NB4 (cell line): Measurements from ENCODE around the gene TRPM6.
A peak's percentile ranks its signal among the peaks of the same experiment; 100 is the strongest.

Experiments
- DNase-seq: peaks from one replicate; pipeline ENCODE4 v3.0.0; 2010; ENCODE audit warnings: low read depth
- H3K4me3 ChIP-seq: one replicate; pipeline ENCODE4 v1.5.1; 2011; ENCODE audit warnings: mild to moderate bottlenecking, low read depth, low read length, moderate library complexity
- CTCF ChIP-seq: IDR thresholded peaks from one replicate; pipeline ENCODE4 v1.5.1; 2012; ENCODE audit warnings: low read depth, low read length
- MAX ChIP-seq: IDR thresholded peaks from 2 replicates; pipeline ENCODE4 v1.6.1; 2011; ENCODE audit warnings: low read depth, low read length
- MYC ChIP-seq: IDR thresholded peaks from 2 replicates; pipeline ENCODE4 v1.6.1; 2011; ENCODE audit warnings: low read depth, low read length
- POLR2A ChIP-seq: IDR thresholded peaks from 2 replicates; pipeline ENCODE4 v1.6.1; 2011; ENCODE audit warnings: mild to moderate bottlenecking; ENCODE audit not compliant: insufficient read length; ENCODE audit errors: extremely low read depth

Gene TRPM6

DNA sequence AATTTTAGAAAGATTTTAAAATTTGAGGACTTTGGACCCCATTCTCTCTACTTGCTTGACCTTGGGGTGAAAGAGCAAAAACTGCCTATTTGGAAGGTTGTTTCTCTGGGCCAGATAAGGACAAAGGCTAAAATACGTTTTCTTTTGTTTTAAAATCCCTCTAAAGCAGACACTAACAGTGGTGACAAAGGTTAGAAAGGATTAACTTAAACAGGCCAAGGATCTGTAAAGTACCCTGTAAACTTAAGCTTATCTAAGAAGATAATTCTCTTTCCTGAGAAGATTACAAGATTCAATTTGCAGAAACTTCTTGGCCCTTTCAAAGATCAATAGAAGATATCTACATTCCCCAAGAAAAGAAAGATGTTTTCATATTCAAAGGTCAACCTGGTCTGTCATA, 12.1 kb downstream of the TRPM6 start:
- no peak for TF ChIP-seq MYC
- TF ChIP-seq POLR2A, result no peak
- no peak for TF ChIP-seq MAX
- no peak for TF ChIP-seq CTCF
- DNase-seq, result no peak
- no peak overlapping the region for H3K4me3 ChIP-seq

DNA sequence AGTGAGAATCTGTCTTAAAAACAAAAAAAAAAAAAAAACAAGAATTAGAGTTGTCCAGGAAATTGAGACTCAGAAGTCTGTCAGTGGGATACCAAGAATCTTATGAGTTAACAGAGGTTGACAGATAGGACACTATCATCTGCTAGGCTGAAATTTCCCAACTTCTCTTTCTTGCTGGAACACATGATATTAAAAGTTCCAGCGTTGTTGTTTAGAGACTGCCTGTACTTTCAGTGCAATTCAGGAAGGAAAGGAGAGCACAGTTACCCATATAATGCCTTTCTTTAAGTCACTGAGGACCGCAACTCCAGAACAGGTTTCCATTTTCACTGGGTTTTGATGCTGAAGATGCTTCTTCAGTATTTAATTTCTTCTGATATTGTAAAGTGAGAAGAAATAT, 13.5 kb downstream of the TRPM6 start:
- DNase-seq, result no peak
- TF ChIP-seq POLR2A, result no peak
- no peak for TF ChIP-seq CTCF
- no peak for TF ChIP-seq MYC
- TF ChIP-seq MAX, result no peak
- H3K4me3 ChIP-seq, result no peak overlapping the region

- DNase-seq, result no peak
- no peak for TF ChIP-seq CTCF
- no peak for TF ChIP-seq MAX
- TF ChIP-seq MYC, result no peak
- no peak for TF ChIP-seq POLR2A
- H3K4me3 ChIP-seq, result no peak overlapping the region
Observed at GRCh38 chr9:74872619-74873233, 15.0 kb downstream of the TRPM6 start.

- TF ChIP-seq POLR2A (no peak), CTCF (no peak), MAX (no peak), MYC (no peak)
- DNase-seq, result no peak
- H3K4me3 ChIP-seq, result no peak overlapping the region
Observed at GRCh38 chr9:74867483-74867882, 20.2 kb downstream of the TRPM6 start.

GRCh38 chr9:74865177-74865576, 22.5 kb downstream of the TRPM6 start:
- no peak overlapping the region for H3K4me3 ChIP-seq
- peak; percentile 12 for DNase-seq
- no peak for TF ChIP-seq MAX
- no peak for TF ChIP-seq CTCF
- TF ChIP-seq MYC, result no peak
- no peak for TF ChIP-seq POLR2A
